ENCODE measurements around the gene KIAA0825. TPM values are rescaled to one million over a fixed set of nuclear protein-coding genes. Genes with fewer than 3 reads are reported as not detected.

Gene KIAA0825
- total RNA-seq, 2 experiments from 2014 or later, result 0.19 to 0.32 TPM

GRCh38 chr5:94245608-94246007 is 372.8 kb downstream of the KIAA0825 start:
- no TSS peak for BruUV-seq (replicated peaks)
- DNase-seq (ENCODE audit: low spot score), result no peak
- Histone ChIP-seq H3K36me3 (ENCODE audit: insufficient read depth, low read length) (no peaks in the 10 kb centered on the region), H3K4me3 (ENCODE audit: low read depth, low read length, poor library complexity, severe bottlenecking) (no peak overlapping the region), H3K9me2 (ENCODE audit: insufficient read depth, low read length) (no peaks in the 10 kb centered on the region), H3K79me2 (ENCODE audit: insufficient read depth, low read depth, low read length) (no peaks in the 10 kb centered on the region), H4K20me1 (ENCODE audit: insufficient read depth, low read length) (no peaks in the 10 kb centered on the region), H3K4me2 (ENCODE audit: low read length) (no peak overlapping the region), H3K9me3 (ENCODE audit: low read length) (no peaks in the 10 kb centered on the region), H3K27ac (ENCODE audit: low read depth, low read length, poor library complexity, severe bottlenecking) (no peak overlapping the region), H2AFZ (ENCODE audit: low read length) (no peak overlapping the region), H3K4me1 (ENCODE audit: insufficient read depth, low read length, poor library complexity, severe bottlenecking) (no peaks in the 10 kb centered on the region)
- intact Hi-C loops (cut with micrococcal nuclease; ENCODE audit: unreplicated experiment), result no loop called here
- no peak for TF ChIP-seq EZH2phosphoT487 (IDR thresholded peaks at IDR 0.05; ENCODE audit: borderline replicate concordance, low read depth, low read length)
- no peak for TF ChIP-seq CTCF (conservative IDR thresholded peaks at IDR 0.05; ENCODE audit: low read length)
- POLR2A ChIA-PET, result no interaction called here
- CTCF ChIA-PET (ENCODE audit: unreplicated experiment), result no interaction called here

GRCh38 chr5:94244921-94245320 is 373.5 kb downstream of the KIAA0825 start:
- no peaks in the 10 kb centered on the region for H3K4me1 ChIP-seq (ENCODE audit: insufficient read depth, low read length, poor library complexity, severe bottlenecking)
- H3K9me2 ChIP-seq (ENCODE audit: insufficient read depth, low read length), result no peaks in the 10 kb centered on the region
- no peak overlapping the region for H2AFZ ChIP-seq (ENCODE audit: low read length)
- no peaks in the 10 kb centered on the region for H3K36me3 ChIP-seq (ENCODE audit: insufficient read depth, low read length)
- no peak overlapping the region for H3K4me2 ChIP-seq (ENCODE audit: low read length)
- H3K4me3 ChIP-seq (ENCODE audit: low read depth, low read length, poor library complexity, severe bottlenecking), result no peak overlapping the region
- H3K79me2 ChIP-seq (ENCODE audit: insufficient read depth, low read depth, low read length), result no peaks in the 10 kb centered on the region
- H3K27ac ChIP-seq (ENCODE audit: low read depth, low read length, poor library complexity, severe bottlenecking), result no peak overlapping the region
- intact Hi-C loops (cut with micrococcal nuclease; ENCODE audit: unreplicated experiment), result no loop called here
- DNase-seq (ENCODE audit: low spot score), result no peak
- BruUV-seq (replicated peaks), result no TSS peak
- ChIA-PET POLR2A (interaction anchor here (0.6 to 1.1 kb wide), 2 partner anchors 13 to 117 kb away, joined by 3 read pairs; no protein-coding TSS in a partner anchor), CTCF (ENCODE audit: unreplicated experiment) (no interaction called here)
- H4K20me1 ChIP-seq (ENCODE audit: insufficient read depth, low read length), result no peaks in the 10 kb centered on the region
- no peak for TF ChIP-seq EZH2phosphoT487 (IDR thresholded peaks at IDR 0.05; ENCODE audit: borderline replicate concordance, low read depth, low read length)
- no peak for TF ChIP-seq CTCF (conservative IDR thresholded peaks at IDR 0.05; ENCODE audit: low read length)
- H3K9me3 ChIP-seq (ENCODE audit: low read length), result no peaks in the 10 kb centered on the region

- Histone ChIP-seq H3K9me3 (ENCODE audit: low read length) (no peaks in the 10 kb centered on the region), H3K36me3 (ENCODE audit: insufficient read depth, low read length) (no peaks in the 10 kb centered on the region), H3K9me2 (ENCODE audit: insufficient read depth, low read length) (no peaks in the 10 kb centered on the region), H3K4me3 (ENCODE audit: low read depth, low read length, poor library complexity, severe bottlenecking) (no peak overlapping the region), H2AFZ (ENCODE audit: low read length) (no peak overlapping the region), H3K79me2 (ENCODE audit: insufficient read depth, low read depth, low read length) (no peaks in the 10 kb centered on the region), H3K27ac (ENCODE audit: low read depth, low read length, poor library complexity, severe bottlenecking) (no peak overlapping the region), H3K4me1 (ENCODE audit: insufficient read depth, low read length, poor library complexity, severe bottlenecking) (no peaks in the 10 kb centered on the region), H3K4me2 (ENCODE audit: low read length) (no peak overlapping the region), H4K20me1 (ENCODE audit: insufficient read depth, low read length) (no peaks in the 10 kb centered on the region)
- intact Hi-C loops (cut with micrococcal nuclease; ENCODE audit: unreplicated experiment), result no loop called here
- TF ChIP-seq CTCF (conservative IDR thresholded peaks at IDR 0.05; ENCODE audit: low read length), result no peak
- no peak for TF ChIP-seq EZH2phosphoT487 (IDR thresholded peaks at IDR 0.05; ENCODE audit: borderline replicate concordance, low read depth, low read length)
- BruUV-seq (replicated peaks), result no TSS peak
- ChIA-PET POLR2A (no interaction called here), CTCF (ENCODE audit: unreplicated experiment) (no interaction called here)
- no peak for DNase-seq (ENCODE audit: low spot score)
These were observed 374.8 kb downstream of the KIAA0825 start for GRCh38 chr5:94243612-94244011.
